Measurements from ENCODE around the gene ITM2C.

The ITM2C gene

GRCh38 chr2:230868161-230868946, 3.6 kb downstream of the ITM2C start (continued):
- TF ChIP-seq INSM2 (tag by site-specific recombination; IDR thresholded peaks at IDR 0.05) (no peak), PATZ1 (tag by site-specific recombination; IDR thresholded peaks at IDR 0.05) (peak; percentile 45; the same call in 1 of the 2 replicates), ZNF549 (tag by site-specific recombination; IDR thresholded peaks at IDR 0.05) (no peak), ZNF514 (tag by site-specific recombination; IDR thresholded peaks at IDR 0.05) (no peak), ZNF692 (tag by site-specific recombination; IDR thresholded peaks at IDR 0.05) (peak; percentile 93), ZXDB (tag by site-specific recombination; IDR thresholded peaks at IDR 0.05) (no peak), ZNF341 (tag by site-specific recombination; IDR thresholded peaks at IDR 0.05; ENCODE audit: low read depth) (peak; percentile 72), GLI4 (tag by site-specific recombination; IDR thresholded peaks at IDR 0.05) (no peak), ZNF544 (tag by site-specific recombination; IDR thresholded peaks at IDR 0.05) (no peak), ZNF148 (tag by site-specific recombination; IDR thresholded peaks at IDR 0.05; ENCODE audit: borderline replicate concordance) (no peak), ZNF274 (IDR thresholded peaks at IDR 0.05; ENCODE audit: low read length) (no peak), ZNF274 (tag by site-specific recombination; IDR thresholded peaks at IDR 0.05; ENCODE audit: borderline replicate concordance) (no peak), KLF16 (tag by site-specific recombination; IDR thresholded peaks at IDR 0.05) (no peak), ZNF670 (tag by site-specific recombination; IDR thresholded peaks at IDR 0.05; ENCODE audit: low read depth) (no peak), ZNF223 (tag by site-specific recombination; IDR thresholded peaks at IDR 0.05) (0 out of 2 replicates have a peak, but pooled peaks have one; percentile 48), ZNF221 (tag by site-specific recombination; IDR thresholded peaks at IDR 0.05; ENCODE audit: borderline replicate concordance) (no peak), GLIS2 (tag by site-specific recombination; IDR thresholded peaks at IDR 0.05) (peak; percentile 69), ZNF302 (tag by site-specific recombination; IDR thresholded peaks at IDR 0.05; ENCODE audit: low read depth) (no peak), ZNF580 (tag by site-specific recombination; IDR thresholded peaks at IDR 0.05) (no peak), ZNF202 (tag by site-specific recombination; IDR thresholded peaks at IDR 0.05; ENCODE audit: borderline replicate concordance) (no peak), ZNF707 (tag by site-specific recombination; IDR thresholded peaks at IDR 0.05) (no peak), PBX3 (CRISPR knock-in tag; IDR thresholded peaks at IDR 0.05) (no peak), ZNF785 (tag by site-specific recombination; IDR thresholded peaks at IDR 0.05) (no peak), MYNN (tag by site-specific recombination; IDR thresholded peaks at IDR 0.05; ENCODE audit: borderline replicate concordance) (no peak), ZNF791 (tag by site-specific recombination; IDR thresholded peaks at IDR 0.05) (no peak), ZNF248 (tag by site-specific recombination; IDR thresholded peaks at IDR 0.05) (no peak), ZNF654 (tag by site-specific recombination; IDR thresholded peaks at IDR 0.05; ENCODE audit: low read depth) (no peak)
- TF ChIP-seq, protein P1, sequence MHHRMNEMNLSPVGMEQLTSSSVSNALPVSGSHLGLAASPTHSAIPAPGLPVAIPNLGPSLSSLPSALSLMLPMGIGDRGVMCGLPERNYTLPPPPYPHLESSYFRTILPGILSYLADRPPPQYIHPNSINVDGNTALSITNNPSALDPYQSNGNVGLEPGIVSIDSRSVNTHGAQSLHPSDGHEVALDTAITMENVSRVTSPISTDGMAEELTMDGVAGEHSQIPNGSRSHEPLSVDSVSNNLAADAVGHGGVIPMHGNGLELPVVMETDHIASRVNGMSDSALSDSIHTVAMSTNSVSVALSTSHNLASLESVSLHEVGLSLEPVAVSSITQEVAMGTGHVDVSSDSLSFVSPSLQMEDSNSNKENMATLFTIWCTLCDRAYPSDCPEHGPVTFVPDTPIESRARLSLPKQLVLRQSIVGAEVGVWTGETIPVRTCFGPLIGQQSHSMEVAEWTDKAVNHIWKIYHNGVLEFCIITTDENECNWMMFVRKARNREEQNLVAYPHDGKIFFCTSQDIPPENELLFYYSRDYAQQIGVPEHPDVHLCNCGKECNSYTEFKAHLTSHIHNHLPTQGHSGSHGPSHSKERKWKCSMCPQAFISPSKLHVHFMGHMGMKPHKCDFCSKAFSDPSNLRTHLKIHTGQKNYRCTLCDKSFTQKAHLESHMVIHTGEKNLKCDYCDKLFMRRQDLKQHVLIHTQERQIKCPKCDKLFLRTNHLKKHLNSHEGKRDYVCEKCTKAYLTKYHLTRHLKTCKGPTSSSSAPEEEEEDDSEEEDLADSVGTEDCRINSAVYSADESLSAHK (tag by site-specific recombination; IDR thresholded peaks at IDR 0.05): no peak

Data from HEK293 (cell line).